Lung (tissue), 12 donors: ENCODE results near the gene NR6A1. TPM values are rescaled to one million over a fixed set of nuclear protein-coding genes. Genes with fewer than 3 reads are reported as not detected.

Experiments
- ATAC-seq: fragments of 200-7000 bp; cut with Tn5 transposase; one replicate; pipeline ENCODE4 v1.9.1; 2020; ENCODE audit warnings: moderate number of reproducible peaks; ENCODE audit not compliant: insufficient read depth, low FRiP score
- DNase-seq, 3 donors: peaks; one replicate each; pipeline ENCODE4 v3.0.0-alpha.2; 2013 to 2017
- H3K27ac ChIP-seq, 2 donors: one replicate each; pipeline ENCODE4 v1.5.1; 2013; ENCODE audit warnings: mild to moderate bottlenecking in 2 of 2, moderate library complexity in 2 of 2, control low read depth in 1 of 2, inconsistent platforms in 1 of 2, low read depth in 1 of 2, low read length in 1 of 2
- H3K27me3 ChIP-seq, 3 donors: one replicate each; pipeline ENCODE4 v1.5.1; 2013; ENCODE audit warnings: low read length in 2 of 3; ENCODE audit not compliant: control insufficient read depth in 3 of 3, insufficient read depth in 3 of 3
- H3K36me3 ChIP-seq, 4 donors: one replicate each; pipeline ENCODE4 v1.5.1; 2013; ENCODE audit warnings: low read length in 4 of 4, mild to moderate bottlenecking in 1 of 4, moderate library complexity in 1 of 4; ENCODE audit not compliant: control insufficient read depth in 4 of 4, insufficient read depth in 4 of 4
- H3K4me1 ChIP-seq, 5 donors: one replicate each; pipeline ENCODE4 v1.5.1; 2013; ENCODE audit warnings: low read length in 5 of 5, mild to moderate bottlenecking in 2 of 5, moderate library complexity in 1 of 5; ENCODE audit not compliant: control insufficient read depth in 5 of 5, insufficient read depth in 5 of 5
- H3K4me3 ChIP-seq: one replicate; pipeline ENCODE4 v1.5.1; 2013; ENCODE audit warnings: mild to moderate bottlenecking, control low read depth, moderate library complexity
- H3K9ac ChIP-seq, 2 donors: one replicate each; pipeline ENCODE4 v1.5.1; 2013; ENCODE audit warnings: low read length in 2 of 2, control low read depth in 1 of 2; ENCODE audit not compliant: insufficient read depth in 1 of 2
- H3K9me3 ChIP-seq, 4 donors: one replicate each; pipeline ENCODE4 v1.5.1; 2013; ENCODE audit warnings: low read length in 3 of 4, mild to moderate bottlenecking in 1 of 4, moderate library complexity in 1 of 4; ENCODE audit not compliant: control insufficient read depth in 4 of 4, insufficient read depth in 3 of 4
- WGBS, 2 donors: extraction: QIAGEN DNeasy Blood & Tissue Kit; methylation state at CpG; one replicate each; pipeline ENCODE4 v1.1.7; 2013; 5-methylcytosine and 5-hydroxymethylcytosine counted together
- polyA plus RNA-seq, 2 donors: library from polyadenylated mRNA; stranded (reverse); fragments of 200-250 nt; gene quantifications; one replicate each; pipeline ENCODE4 v1.2.1, GENCODE V29; 2013
- total RNA-seq, 2 donors: library from RNA; depleted of rRNA in 1 of 2; stranded (reverse); fragments of >200 nt in 1 of 2; gene quantifications; one replicate each; pipeline ENCODE4 v1.2.1, GENCODE V29; 2014 to 2021
- TF ChIP-seq, protein P1 (sequence below): IDR thresholded peaks from 2 replicates; pipeline ENCODE4 v1.5.1; 2012; ENCODE audit warnings: mild to moderate bottlenecking; ENCODE audit errors: control extremely low read depth, extremely low read depth
- donor health status: control.
- donor health status: control.
- donor health status: Bipolar disorder and iron deficiency.
- donor health status: healthy.
- donor health status: DM: yes; HTN: yes; CAD: no.

The NR6A1 gene
- total and polyA plus RNA-seq, 4 donors: 0.94 to 4.0 (median 2.4) TPM

DNA sequence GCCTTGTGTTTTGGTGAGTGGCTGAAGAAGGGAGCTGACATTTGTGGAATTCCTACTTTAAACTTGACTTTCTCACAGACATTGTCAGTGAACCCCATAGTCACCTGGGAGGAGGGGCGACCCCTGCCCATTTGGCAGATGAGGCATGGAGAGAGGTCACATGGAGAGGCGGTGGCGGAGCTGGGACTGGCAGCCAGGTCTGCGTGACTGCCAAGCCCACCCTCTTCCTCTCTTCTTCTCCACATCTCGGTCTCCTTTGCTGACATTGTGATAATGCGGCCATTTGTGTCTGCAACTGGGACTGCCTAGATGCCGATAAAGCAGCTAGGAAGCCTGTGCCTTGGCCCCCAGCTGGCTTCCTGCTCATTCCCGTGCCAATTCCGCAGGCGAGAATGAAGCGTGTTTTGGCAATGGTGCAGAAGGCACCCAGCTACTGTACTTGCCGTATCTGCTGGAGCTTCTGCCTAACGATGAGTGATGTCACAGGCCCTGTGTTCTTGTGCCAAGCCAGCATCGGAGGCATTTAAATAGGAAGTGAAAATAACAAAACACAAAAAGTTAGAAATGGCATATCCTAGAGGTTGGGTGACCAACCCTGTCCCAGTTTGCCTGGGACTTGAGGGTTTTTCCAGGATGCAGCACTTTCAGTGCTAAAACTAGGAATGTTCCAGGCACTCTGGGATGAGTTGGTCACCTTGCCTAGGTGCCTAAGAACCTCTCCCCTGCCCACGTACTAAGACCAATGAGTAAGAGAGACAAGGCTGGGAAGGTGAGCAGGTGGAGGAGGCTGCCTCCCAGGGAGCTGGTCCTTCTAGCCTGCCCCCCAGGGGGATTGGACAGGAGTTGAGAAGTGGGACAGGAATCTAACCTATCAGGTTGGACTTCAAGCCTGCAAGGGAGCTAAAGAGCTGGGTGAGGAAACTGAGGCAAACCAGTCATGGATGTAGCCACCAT is 29.5 kb upstream of the NR6A1 start:
- H3K9ac ChIP-seq: no peak overlapping the region
- peak overlapping the region in 1 of 2 donors; percentile 12 for H3K27ac ChIP-seq
- peaks cover 4 to 69% (median 24%) of the 10 kb centered on the region in 5 donors for H3K4me1 ChIP-seq
- no peaks in the 10 kb centered on the region for H3K9me3 ChIP-seq
- TF ChIP-seq, protein P1, sequence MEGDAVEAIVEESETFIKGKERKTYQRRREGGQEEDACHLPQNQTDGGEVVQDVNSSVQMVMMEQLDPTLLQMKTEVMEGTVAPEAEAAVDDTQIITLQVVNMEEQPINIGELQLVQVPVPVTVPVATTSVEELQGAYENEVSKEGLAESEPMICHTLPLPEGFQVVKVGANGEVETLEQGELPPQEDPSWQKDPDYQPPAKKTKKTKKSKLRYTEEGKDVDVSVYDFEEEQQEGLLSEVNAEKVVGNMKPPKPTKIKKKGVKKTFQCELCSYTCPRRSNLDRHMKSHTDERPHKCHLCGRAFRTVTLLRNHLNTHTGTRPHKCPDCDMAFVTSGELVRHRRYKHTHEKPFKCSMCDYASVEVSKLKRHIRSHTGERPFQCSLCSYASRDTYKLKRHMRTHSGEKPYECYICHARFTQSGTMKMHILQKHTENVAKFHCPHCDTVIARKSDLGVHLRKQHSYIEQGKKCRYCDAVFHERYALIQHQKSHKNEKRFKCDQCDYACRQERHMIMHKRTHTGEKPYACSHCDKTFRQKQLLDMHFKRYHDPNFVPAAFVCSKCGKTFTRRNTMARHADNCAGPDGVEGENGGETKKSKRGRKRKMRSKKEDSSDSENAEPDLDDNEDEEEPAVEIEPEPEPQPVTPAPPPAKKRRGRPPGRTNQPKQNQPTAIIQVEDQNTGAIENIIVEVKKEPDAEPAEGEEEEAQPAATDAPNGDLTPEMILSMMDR: no peak
- peak; percentile 54 for ATAC-seq
- DNase-seq: peak; percentile 92 to 96 (median 95)
- H3K4me3 ChIP-seq: no peak overlapping the region
- no peaks in the 10 kb centered on the region for H3K36me3 ChIP-seq
- H3K27me3 ChIP-seq: no peaks in the 10 kb centered on the region
- 34 to 38% methylated on average over 15 of the region's 15 CpGs for WGBS, 2 donors

DNA sequence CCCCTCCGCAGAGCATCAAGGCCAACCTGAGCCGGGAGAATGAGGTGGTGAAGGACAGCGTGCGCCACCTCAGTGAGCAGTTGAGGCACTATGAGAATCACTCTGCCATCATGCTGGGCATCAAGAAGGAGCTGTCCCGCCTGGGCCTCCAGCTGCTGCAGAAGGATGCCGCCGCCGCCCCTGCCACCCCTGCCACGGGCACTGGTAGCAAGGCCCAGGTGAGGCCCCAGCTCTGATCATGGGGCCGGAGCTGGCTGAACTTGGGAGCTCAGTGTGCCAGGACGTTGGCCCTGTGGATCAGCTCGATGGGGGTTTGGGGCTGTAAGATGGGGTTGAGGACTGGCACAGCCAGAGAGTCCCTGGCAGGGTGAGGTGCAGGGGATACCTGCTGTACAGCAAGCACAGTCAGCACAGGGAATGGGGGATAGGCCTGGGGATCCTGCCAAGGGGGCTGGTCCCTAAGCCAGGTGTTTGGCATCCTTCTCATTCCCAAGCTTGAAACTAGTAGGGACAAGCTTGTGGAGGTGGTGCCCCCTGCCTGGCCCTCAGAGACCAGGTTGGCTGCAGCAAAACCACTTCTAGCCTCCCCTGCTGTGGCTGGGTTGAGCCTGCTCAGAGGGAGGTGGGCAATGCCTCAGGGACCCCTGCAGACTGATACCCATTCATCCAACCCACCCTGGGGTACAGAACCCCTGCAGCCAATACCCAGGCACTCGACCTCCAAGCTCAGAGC is 28.3 kb upstream of the NR6A1 start:
- DNase-seq: no peak
- H3K4me1 ChIP-seq: peaks cover 4 to 61% (median 23%) of the 10 kb centered on the region in 5 donors
- H3K9ac ChIP-seq: no peak overlapping the region
- no peaks in the 10 kb centered on the region for H3K36me3 ChIP-seq
- WGBS, 2 donors: 86 to 95% methylated on average over 13 of the region's 13 CpGs
- H3K9me3 ChIP-seq: no peaks in the 10 kb centered on the region
- TF ChIP-seq, protein P1: no peak
- no peak overlapping the region for H3K4me3 ChIP-seq
- H3K27ac ChIP-seq: no peak overlapping the region
- no peak for ATAC-seq
- no peaks in the 10 kb centered on the region for H3K27me3 ChIP-seq

GRCh38 chr9:124797343-124798103 is 26.4 kb upstream of the NR6A1 start:
- no peaks in the 10 kb centered on the region for H3K27me3 ChIP-seq
- DNase-seq (peak; percentile 51 to 83 (median 62)), ATAC-seq (no peak)
- H3K27ac ChIP-seq: peak overlapping the region; percentile 34 to 49
- no peak overlapping the region for H3K9ac ChIP-seq
- whole genome bisulfite sequencing, 2 donors: 70 to 78% methylated on average over 10 of the region's 10 CpGs
- H3K4me1 ChIP-seq: peaks cover 4 to 72% (median 33%) of the 10 kb centered on the region in 5 donors
- H3K36me3 ChIP-seq: peaks cover 0 to 3% (median 0%) of the 10 kb centered on the region in 4 donors
- H3K4me3 ChIP-seq: no peak overlapping the region
- H3K9me3 ChIP-seq: no peaks in the 10 kb centered on the region
- TF ChIP-seq, protein P1: no peak
